Activated CD4-positive, alpha-beta memory T cell treated with anti-CD3 and anti-CD28 coated beads, Interleukin-2, amount 10 ng/mL, durations not matched to agents 7 days and 5 days (primary cell): ENCODE results near the gene ZBTB8A. TPM values are rescaled to one million over a fixed set of nuclear protein-coding genes. Genes with fewer than 3 reads are reported as not detected.
"Not testable (repeated sequence)": the region's sequence is repeated elsewhere in the genome, so short reads cannot be mapped to it uniquely, and the experiment has no call there.

ENCODE experiments used
- CTCF ChIA-PET: fragments of 350-600 bp; sonication (Branson Sonifier 250); formaldehyde crosslinking; loops from one replicate; lab custom pipeline; 2021; ENCODE audit warnings: antibody characterized with exemption, inconsistent platforms; lab: Charles Lee
- POLR2A ChIA-PET: fragments of 350-600 bp; sonication (Branson Sonifier 250); formaldehyde crosslinking; loops from one replicate; lab custom pipeline; 2021; ENCODE audit warnings: antibody characterized with exemption; lab: Charles Lee
- DNase-seq: peaks from one replicate; pipeline ENCODE4 v3.0.0-alpha.2; 2020
- H3K27ac Mint-ChIP-seq: one replicate; pipeline ENCODE4 v1.8.0; 2021; ENCODE audit warnings: mild to moderate bottlenecking, mixed read lengths
- H3K27me3 Mint-ChIP-seq: one replicate; pipeline ENCODE4 v1.8.0; 2021; ENCODE audit warnings: mixed read lengths
- H3K36me3 Mint-ChIP-seq: one replicate; pipeline ENCODE4 v1.8.0; 2021; ENCODE audit warnings: low read depth, mixed read lengths
- H3K4me1 Mint-ChIP-seq: one replicate; pipeline ENCODE4 v1.8.0; 2021; ENCODE audit warnings: mixed read lengths
- H3K4me3 Mint-ChIP-seq: one replicate; pipeline ENCODE4 v1.8.0; 2021; ENCODE audit warnings: mild to moderate bottlenecking, mixed read lengths
- H3K9me3 Mint-ChIP-seq: one replicate; pipeline ENCODE4 v1.8.0; 2021; ENCODE audit warnings: mixed read lengths
- total RNA-seq, 2 experiments: library from RNA; stranded (reverse); gene quantifications; one replicate each; pipeline ENCODE4 v1.2.3, GENCODE V29; 2021

ZBTB8A gene
- total RNA-seq, 2 experiments from 2014 or later = 0.18 to 0.20 TPM

- ChIA-PET POLR2A (interaction anchor here (0.6 to 1.2 kb wide), 3 partner anchors 19 to 56 kb away, joined by 3 to 5 read pairs (median 4); partner anchors contain the start of gene RBBP4), CTCF (interaction anchor here (1.9 kb wide), 1 partner anchor 110 kb away, joined by 7 read pairs; no protein-coding TSS in a partner anchor)
- not testable (repeated sequence) for DNase-seq, H3K27me3 Mint-ChIP-seq, H3K27ac Mint-ChIP-seq, H3K4me3 Mint-ChIP-seq, H3K9me3 Mint-ChIP-seq
- Mint-ChIP-seq H3K36me3 (peaks cover 48% of the 10 kb centered on the region), H3K4me1 (peaks cover 30% of the 10 kb centered on the region)
These were observed 90.9 kb downstream of the ZBTB8A start for GRCh38 chr1:32630173-32630572.

- Mint-ChIP-seq H3K4me3 (no peak overlapping the region), H3K27me3 (no peaks in the 10 kb centered on the region), H3K4me1 (peaks cover 25% of the 10 kb centered on the region), H3K27ac (no peak overlapping the region), H3K36me3 (peaks cover 42% of the 10 kb centered on the region), H3K9me3 (no peaks in the 10 kb centered on the region)
- ChIA-PET POLR2A (interaction anchor here (0.8 to 1.3 kb wide), 2 partner anchors 16 to 18 kb away, joined by 4 to 6 read pairs; partner anchors contain the start of genes RBBP4 and ZBTB8OS), CTCF (no interaction called here)
- no peak for DNase-seq
These were observed 93.6 kb downstream of the ZBTB8A start for GRCh38 chr1:32632829-32633228.

GRCh38 chr1:32635508-32636277, 96.5 kb downstream of the ZBTB8A start:
- POLR2A ChIA-PET = interaction anchor here (0.6 to 1.4 kb wide), 2 partner anchors 11 to 14 kb away, joined by 3 read pairs; no protein-coding TSS in a partner anchor
- CTCF ChIA-PET = interaction anchor here (1.5 kb wide), 1 partner anchor 77 kb away, joined by 4 read pairs; no protein-coding TSS in a partner anchor
- Mint-ChIP-seq H3K9me3 (no peaks in the 10 kb centered on the region), H3K36me3 (peaks cover 33% of the 10 kb centered on the region), H3K27ac (no peak overlapping the region), H3K4me1 (peaks cover 19% of the 10 kb centered on the region), H3K4me3 (no peak overlapping the region), H3K27me3 (no peaks in the 10 kb centered on the region)
- no peak for DNase-seq

- ChIA-PET CTCF (interaction anchor here (0.9 to 1.5 kb wide), 4 partner anchors 12 to 75 kb away, joined by 4 read pairs; partner anchors contain the start of gene RBBP4), POLR2A (interaction anchor here (0.6 to 1.0 kb wide), 4 partner anchors 14 to 397 kb away, joined by 3 read pairs; no protein-coding TSS in a partner anchor)
- peaks cover 34% of the 10 kb centered on the region for H3K36me3 Mint-ChIP-seq
- no peak for DNase-seq
- H3K9me3 Mint-ChIP-seq = no peaks in the 10 kb centered on the region
- peaks cover 19% of the 10 kb centered on the region for H3K4me1 Mint-ChIP-seq
- H3K27me3 Mint-ChIP-seq = no peaks in the 10 kb centered on the region
- no peak overlapping the region for H3K4me3 Mint-ChIP-seq
- H3K27ac Mint-ChIP-seq = peak overlapping the region; percentile 58
These were observed 97.9 kb downstream of the ZBTB8A start for GRCh38 chr1:32636914-32637645.

- H3K27ac Mint-ChIP-seq = no peak overlapping the region
- no peaks in the 10 kb centered on the region for H3K27me3 Mint-ChIP-seq
- no peak for DNase-seq
- no peaks in the 10 kb centered on the region for H3K9me3 Mint-ChIP-seq
- CTCF ChIA-PET = interaction anchor here (0.6 kb wide), 1 partner anchor 315 kb away, joined by 3 read pairs; no protein-coding TSS in a partner anchor
- POLR2A ChIA-PET = interaction anchor here (3.8 kb wide), 1 partner anchor 11 kb away, joined by 22 read pairs; the partner anchor contains the start of genes RBBP4 and ZBTB8OS
- peaks cover 11% of the 10 kb centered on the region for H3K4me1 Mint-ChIP-seq
- no peak overlapping the region for H3K4me3 Mint-ChIP-seq
- peaks cover 19% of the 10 kb centered on the region for H3K36me3 Mint-ChIP-seq
These were observed 100.4 kb downstream of the ZBTB8A start for GRCh38 chr1:32639489-32640075.

- not testable (repeated sequence) for H3K27me3 Mint-ChIP-seq, H3K4me3 Mint-ChIP-seq, DNase-seq, H3K27ac Mint-ChIP-seq, H3K9me3 Mint-ChIP-seq, H3K4me1 Mint-ChIP-seq
- CTCF ChIA-PET = interaction anchor here (0.6 kb wide), 1 partner anchor 248 kb away, joined by 4 read pairs; no protein-coding TSS in a partner anchor
- POLR2A ChIA-PET = interaction anchor here (1.3 kb wide), 1 partner anchor 9 kb away, joined by 3 read pairs; the partner anchor contains the start of gene RBBP4
- H3K36me3 Mint-ChIP-seq = peaks cover 12% of the 10 kb centered on the region
These were observed 103.1 kb downstream of the ZBTB8A start for GRCh38 chr1:32642292-32642827.

GRCh38 chr1:32644426-32644825, 105.2 kb downstream of the ZBTB8A start:
- peaks cover 12% of the 10 kb centered on the region for H3K36me3 Mint-ChIP-seq
- ChIA-PET CTCF (interaction anchor here (0.7 to 1.5 kb wide), 3 partner anchors 68 to 193 kb away, joined by 5 to 9 read pairs (median 6); no protein-coding TSS in a partner anchor), POLR2A (no interaction called here)
- no peak overlapping the region for H3K4me3 Mint-ChIP-seq
- H3K27ac Mint-ChIP-seq = no peak overlapping the region
- no peak for DNase-seq
- H3K4me1 Mint-ChIP-seq = peaks cover 23% of the 10 kb centered on the region
- H3K9me3 Mint-ChIP-seq = no peaks in the 10 kb centered on the region
- no peaks in the 10 kb centered on the region for H3K27me3 Mint-ChIP-seq

GRCh38 chr1:32647308-32648134, 108.3 kb downstream of the ZBTB8A start:
- Mint-ChIP-seq H3K36me3 (peaks cover 30% of the 10 kb centered on the region), H3K27ac (peak overlapping the region; percentile 69), H3K4me1 (peaks cover 37% of the 10 kb centered on the region), H3K9me3 (no peaks in the 10 kb centered on the region), H3K27me3 (no peaks in the 10 kb centered on the region), H3K4me3 (peak overlapping the region; percentile 99)
- ChIA-PET POLR2A (interaction anchor here (0.6 kb wide), 1 partner anchor 679 kb away, joined by 3 read pairs; no protein-coding TSS in a partner anchor), CTCF (interaction anchor here (0.5 to 1.1 kb wide), 5 partner anchors 13 to 666 kb away, joined by 3 to 6 read pairs (median 3); no protein-coding TSS in a partner anchor)
- no peak for DNase-seq

GRCh38 chr1:32650248-32650751, 111.1 kb downstream of the ZBTB8A start, which contains the start of gene ZBTB8OS:
Gene ZBTB8OS (minus strand): TSS chr1:32650550. CDS start chr1:32650529, 21 bp downstream.
- peaks cover 45% of the 10 kb centered on the region for H3K36me3 Mint-ChIP-seq

GRCh38 chr1:32650752-32651460, 111.7 kb downstream of the ZBTB8A start, which contains the start of gene RBBP4:
Gene RBBP4 (plus strand): TSS chr1:32651208. CDS start chr1:32651307, 99 bp downstream.
- no peaks in the 10 kb centered on the region for H3K9me3 Mint-ChIP-seq
- H3K27ac Mint-ChIP-seq = peak within 1 kb of the TSS; percentile 100
- DNase-seq = peak; percentile 99
- POLR2A ChIA-PET = interaction anchor here (0.6 to 3.1 kb wide), 32 partner anchors 8 to 1006 kb away, joined by 3 to 32 read pairs (median 4); partner anchors contain the start of genes BSDC1, KPNA6, LCK and MARCKSL1
- peaks cover 49% of the 10 kb centered on the region for H3K36me3 Mint-ChIP-seq
- H3K4me1 Mint-ChIP-seq = peaks cover 59% of the 10 kb centered on the region
- peak within 1 kb of the TSS; percentile 99 for H3K4me3 Mint-ChIP-seq
- H3K27me3 Mint-ChIP-seq = no peaks in the 10 kb centered on the region
- CTCF ChIA-PET = interaction anchor here (0.5 to 2.7 kb wide), 8 partner anchors 9 to 395 kb away, joined by 3 to 9 read pairs (median 4); no protein-coding TSS in a partner anchor

More at GRCh38 chr1:32650248-32650751, 111.1 kb downstream of the ZBTB8A start, which contains the start of gene ZBTB8OS:
- H3K27ac Mint-ChIP-seq = peak within 1 kb of the TSS; percentile 100
- H3K9me3 Mint-ChIP-seq = no peaks in the 10 kb centered on the region
- H3K4me1 Mint-ChIP-seq = peaks cover 58% of the 10 kb centered on the region
- H3K27me3 Mint-ChIP-seq = no peaks in the 10 kb centered on the region
- H3K4me3 Mint-ChIP-seq = peak within 1 kb of the TSS; percentile 99
- ChIA-PET POLR2A (interaction anchor here (0.6 to 3.1 kb wide), 28 partner anchors 10 to 1005 kb away, joined by 3 to 32 read pairs (median 5); partner anchors contain the start of genes BSDC1, KPNA6, LCK and MARCKSL1), CTCF (interaction anchor here (0.9 to 2.7 kb wide), 7 partner anchors 9 to 130 kb away, joined by 3 to 9 read pairs (median 4); no protein-coding TSS in a partner anchor)
- DNase-seq = peak; percentile 90
